ENCODE measurements around the gene EXOC6.
A peak's percentile ranks its signal among the peaks of the same experiment; 100 is the strongest.

EXOC6 gene, protein sequence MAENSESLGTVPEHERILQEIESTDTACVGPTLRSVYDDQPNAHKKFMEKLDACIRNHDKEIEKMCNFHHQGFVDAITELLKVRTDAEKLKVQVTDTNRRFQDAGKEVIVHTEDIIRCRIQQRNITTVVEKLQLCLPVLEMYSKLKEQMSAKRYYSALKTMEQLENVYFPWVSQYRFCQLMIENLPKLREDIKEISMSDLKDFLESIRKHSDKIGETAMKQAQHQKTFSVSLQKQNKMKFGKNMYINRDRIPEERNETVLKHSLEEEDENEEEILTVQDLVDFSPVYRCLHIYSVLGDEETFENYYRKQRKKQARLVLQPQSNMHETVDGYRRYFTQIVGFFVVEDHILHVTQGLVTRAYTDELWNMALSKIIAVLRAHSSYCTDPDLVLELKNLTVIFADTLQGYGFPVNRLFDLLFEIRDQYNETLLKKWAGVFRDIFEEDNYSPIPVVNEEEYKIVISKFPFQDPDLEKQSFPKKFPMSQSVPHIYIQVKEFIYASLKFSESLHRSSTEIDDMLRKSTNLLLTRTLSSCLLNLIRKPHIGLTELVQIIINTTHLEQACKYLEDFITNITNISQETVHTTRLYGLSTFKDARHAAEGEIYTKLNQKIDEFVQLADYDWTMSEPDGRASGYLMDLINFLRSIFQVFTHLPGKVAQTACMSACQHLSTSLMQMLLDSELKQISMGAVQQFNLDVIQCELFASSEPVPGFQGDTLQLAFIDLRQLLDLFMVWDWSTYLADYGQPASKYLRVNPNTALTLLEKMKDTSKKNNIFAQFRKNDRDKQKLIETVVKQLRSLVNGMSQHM

DNA sequence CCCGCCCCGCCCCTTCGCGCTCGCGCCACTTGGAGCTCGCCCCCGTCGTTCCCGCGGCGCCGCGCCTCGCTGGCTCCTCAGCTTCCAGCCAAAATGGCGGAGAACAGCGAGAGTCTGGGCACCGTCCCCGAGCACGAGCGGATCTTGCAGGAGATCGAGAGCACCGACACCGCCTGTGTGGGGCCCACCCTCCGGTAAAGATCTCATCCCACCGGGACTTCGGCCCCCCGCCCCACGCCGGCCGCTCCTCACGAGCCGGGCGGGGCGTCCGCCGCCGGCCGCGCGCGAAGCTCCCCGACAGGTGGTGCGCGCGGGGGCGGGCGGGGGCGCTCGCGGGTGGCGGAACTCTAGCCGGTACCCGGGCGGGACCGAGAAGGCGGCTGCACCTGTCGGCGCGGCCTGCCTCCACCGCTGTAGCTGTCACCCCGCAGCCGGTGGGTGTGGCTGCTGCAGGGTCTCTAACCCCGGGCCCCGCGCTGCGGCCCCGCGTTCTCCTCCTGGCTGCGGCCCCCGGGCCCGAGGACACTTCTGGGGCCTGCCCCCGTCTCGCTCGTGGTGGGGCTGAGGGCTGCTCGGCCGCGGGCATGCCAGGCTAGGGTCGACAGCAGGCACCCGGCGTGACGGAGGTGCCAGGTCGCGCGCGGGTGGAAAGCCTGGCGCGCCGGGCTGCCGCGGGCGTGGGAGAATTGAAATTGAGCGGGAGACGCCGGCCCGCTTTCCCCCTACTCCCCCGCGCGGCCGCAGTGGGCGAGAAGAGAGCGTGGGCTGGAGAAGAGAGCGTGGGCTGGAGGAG is at the start of gene EXOC6:
Gene EXOC6 (plus strand): TSS at position 80 of the 793 bp plus-strand sequence. CDS start 14 bp downstream, at position 94.
- peak; percentile 80 to 85 for DNase-seq

DNA sequence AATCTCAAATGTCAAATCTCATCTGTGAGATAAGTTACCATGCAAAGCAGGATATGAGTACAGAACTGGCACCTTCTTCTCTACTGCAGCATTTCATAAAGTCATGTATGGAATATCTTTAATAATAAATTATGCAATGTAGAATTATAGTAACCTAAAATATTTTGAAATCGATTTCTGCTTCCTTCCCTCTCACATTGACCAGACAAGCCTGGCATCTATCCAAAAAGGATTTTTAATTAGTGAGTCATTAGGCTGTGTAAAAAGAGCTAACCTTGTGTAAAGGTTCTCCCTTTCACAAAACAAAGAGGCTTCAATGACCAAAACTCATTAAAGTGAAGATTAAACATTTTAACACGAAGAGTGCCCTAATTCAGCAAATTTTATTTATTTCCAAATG is 48.8 kb upstream of the EXOC6 start:
- DNase-seq = no peak

DNA sequence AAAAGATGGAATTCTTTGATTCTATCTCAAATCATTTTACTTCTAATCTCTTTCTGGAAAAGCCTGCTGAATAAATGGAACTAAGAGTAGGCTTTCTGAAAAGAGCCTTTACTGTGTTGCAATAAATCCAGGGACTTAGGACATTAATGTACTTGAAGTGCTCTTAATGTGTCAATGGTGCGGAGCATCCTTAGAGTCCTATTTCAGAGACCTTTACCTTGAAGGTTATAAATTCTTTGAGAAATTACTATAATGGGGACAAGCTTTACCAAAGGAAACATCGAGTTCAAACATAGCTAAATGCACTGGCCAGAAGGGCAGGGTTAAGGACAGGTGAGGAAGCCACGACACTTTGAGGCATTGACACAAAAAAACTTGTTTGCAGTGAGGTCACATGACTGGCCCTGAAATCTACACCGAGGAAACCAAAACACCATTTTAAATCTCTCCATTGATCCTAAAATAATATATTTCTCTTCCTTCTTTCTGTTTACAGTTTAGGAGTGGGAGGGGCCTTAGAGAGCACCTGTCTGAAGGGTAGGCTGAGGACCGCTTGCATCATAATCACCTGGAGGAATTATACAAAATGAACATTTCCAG is 48.1 kb upstream of the EXOC6 start:
- no peak for DNase-seq

DNA sequence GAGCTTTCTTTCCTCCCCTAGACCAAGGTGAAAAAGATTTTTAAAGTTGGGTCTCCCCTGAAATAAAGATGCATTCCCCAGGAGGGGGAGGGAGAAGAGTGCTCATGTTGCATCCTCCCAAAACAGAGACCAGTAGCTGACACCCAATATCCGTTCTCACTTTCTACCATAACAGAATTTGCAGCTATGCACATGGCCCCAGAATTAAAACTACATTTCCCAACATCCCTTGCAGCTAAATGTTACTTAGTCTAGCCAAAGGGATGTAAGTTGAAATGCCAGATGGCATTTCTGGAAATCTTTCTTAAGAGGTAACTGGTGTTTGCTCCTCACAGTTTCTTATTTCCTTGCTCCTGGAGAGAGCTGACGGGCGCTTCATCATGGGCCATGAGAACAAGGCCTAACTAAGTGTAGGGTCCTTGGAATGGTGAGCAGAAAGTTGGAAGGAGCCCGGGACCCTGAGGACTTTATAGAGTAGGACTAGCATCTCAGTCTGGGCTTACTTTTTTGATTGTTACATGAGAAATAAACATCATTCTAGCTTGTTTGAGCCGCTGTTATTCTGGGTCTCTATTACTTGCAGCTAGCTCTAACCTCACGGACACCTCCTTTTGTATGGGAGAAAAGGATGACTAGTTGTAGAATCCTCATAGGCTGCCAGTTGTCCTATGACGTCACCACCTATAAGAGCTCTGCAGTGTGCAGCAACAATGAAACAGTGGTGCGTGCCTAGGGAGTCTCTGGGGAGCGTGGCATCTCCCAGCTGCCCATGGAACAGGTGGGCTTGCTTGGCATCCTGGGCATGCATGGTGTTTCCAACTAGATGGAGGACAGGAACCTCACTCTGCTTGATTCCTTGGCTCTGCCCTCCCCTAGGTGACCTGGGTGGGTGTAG is 46.1 kb upstream of the EXOC6 start:
- no peak for DNase-seq

DNA sequence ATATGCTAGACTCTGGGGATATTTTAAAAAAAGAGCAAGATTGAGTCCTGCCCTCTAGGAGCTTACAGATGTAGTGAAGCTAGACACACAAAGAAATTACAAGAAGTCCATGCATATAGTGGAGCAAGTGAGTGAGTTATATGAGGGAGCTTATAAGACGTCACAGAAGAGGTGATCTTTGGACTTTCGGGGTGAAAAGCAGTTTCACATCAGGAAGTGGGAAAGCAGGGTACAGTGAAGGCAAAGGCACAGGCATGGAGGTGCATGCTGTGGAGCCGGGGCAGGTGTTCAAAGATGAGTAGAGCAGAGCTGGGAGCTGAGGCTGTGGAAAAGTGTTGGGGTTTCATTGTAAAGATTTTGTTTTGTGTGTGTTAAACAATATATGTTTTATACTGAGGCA is 38.5 kb upstream of the EXOC6 start:
- no peak for DNase-seq

DNA sequence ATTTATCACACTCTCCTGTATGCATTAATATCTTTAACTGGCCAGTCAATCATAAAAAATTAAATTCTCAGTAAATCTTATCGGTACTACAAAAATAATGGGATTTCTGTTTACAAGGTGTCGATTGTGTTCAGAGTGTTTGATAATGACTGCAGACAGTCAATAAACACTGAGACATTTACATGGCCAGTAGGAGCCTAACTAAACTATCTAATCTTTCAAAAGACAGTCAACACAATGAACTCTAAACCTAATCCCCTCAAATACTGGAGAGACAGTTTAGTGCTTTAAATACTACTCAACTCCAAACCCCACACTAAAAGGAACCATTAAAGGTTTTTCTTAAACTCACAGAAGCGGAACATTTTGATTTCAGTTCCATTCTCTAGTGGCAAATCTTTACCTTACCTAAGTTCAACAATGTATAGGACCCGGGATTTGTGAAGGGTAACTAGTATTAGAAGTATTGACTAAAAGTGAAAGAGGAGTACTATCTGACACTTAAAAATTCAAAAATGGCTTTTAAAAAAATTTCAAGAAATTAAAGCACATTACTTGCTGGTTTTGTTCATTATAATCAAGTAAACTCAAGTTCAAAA is 37.3 kb upstream of the EXOC6 start:
- no peak for DNase-seq

DNA sequence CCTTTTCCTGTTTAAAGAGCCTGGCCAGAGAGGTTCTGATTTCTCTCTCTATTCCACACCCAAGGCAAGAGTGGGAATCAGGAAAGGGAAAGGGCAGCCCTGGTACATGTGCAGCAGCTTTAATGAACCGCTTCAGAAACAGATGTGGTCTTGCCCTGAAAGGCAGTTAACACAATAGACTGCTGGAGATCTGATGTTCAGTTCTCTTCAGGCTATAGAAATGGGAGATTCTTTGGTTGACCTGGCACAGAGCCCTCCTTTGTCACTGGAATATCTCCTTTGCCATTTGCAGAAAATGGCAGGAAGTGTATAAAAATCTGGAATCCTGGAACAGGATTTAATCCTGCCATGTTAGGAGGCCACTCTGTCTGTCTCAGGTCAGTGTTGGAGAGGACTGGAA is 36.3 kb upstream of the EXOC6 start:
- no peak for DNase-seq

DNA sequence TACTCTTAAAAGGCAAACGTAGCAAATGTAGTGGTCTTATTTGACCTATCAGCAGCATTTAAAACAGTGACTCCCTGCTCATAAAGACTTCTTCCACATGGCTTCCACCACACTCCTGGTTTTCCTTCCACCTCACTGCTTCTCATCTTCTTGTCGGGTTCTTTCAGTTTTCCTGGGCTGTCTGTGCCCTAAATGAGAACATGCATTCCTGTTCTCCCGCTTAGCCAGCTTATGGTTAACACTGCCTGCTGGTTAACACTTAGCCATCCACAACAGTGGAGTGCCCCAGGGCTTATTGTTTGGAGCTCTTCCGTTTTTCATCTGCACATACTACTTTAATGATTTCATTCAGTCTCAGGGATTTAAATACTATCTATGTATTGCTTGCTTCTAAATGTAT is 34.3 kb upstream of the EXOC6 start:
- no peak for DNase-seq

DNA sequence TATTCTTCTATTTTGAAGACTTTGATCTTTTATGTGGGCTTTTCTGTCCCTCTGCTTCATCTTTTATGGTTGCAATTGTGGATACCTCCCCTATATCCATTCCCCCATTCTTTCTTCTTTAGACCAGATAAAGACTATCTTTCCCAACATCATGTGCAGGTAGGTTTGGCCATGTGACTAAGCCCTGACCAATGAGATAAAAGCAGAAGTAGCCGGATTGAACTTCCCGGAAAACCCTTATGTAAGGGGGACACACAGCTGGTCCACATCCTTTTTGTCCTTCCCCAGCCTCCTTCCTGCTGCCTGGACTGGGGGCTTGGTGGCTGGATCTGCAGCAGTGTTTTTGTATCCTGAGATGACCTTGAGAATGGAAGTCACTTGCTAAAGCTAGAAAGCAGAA is 33.5 kb upstream of the EXOC6 start:
- DNase-seq = no peak

DNA sequence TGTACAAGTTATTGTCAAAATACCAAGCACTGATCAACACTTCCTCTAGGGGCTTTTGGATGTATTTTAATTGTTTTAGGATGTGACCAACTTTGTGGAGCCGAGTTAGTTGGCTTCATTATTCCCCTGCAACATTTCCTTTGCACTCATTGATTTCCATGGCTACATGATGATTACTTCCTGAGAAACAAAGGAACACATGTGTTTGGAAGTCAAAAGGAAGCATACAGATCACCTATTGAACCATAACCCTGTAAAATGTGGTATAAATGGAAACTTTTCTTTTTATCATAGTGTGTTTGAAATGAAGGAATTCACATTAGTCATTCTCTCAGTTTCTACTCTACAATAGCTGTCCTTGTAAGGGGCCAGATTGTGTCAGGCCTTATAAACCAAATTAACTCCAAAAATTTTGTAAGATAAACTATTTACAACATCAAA is 32.2 kb upstream of the EXOC6 start:
- DNase-seq = no peak

DNA sequence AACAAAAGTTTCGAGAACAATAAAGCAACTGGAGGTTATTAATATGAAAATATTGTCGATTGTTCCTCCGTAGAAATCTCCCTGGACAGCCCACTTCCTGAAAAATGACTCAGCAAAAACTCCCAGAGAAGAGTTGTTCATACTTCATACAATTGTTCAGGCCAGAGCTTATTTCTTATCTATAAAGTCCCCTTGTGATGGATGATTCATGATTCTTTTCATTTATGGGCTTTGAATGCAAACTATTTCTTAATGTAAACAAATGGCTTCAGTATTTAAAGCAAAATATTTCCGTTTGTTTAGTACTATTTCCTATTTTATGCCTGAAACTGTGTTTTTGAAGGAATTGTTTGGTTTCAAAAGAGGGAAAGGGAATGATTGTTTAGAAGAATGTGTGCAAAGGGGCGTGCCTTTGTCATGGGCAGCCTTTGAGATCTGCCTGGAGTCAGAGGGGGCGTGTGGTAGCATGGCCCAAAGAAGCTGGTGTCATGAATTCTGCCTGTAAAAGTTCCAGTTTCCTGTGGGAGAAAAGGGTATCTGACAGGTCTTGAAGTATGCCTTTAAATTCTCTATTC is 26.2 kb upstream of the EXOC6 start:
- DNase-seq = no peak

DNA sequence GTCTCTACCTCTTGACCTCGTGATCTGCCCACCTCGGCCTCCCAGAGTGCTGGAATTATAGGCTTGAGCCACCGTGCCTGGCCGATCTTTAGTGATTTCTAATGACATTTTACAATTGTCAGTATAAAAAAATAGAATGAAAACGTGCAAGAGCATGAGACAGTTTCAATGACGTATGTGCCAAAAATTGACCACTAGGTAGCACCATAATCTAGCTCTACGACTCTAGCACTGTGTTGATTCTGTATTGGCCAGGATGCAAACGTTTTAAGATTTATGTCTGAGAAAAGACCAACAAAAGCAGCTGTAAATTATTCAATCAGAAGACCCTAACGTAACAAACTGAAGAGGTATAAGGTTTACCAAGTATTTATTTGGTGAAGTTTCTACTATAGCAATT is 25.4 kb upstream of the EXOC6 start:
- DNase-seq = no peak

DNA sequence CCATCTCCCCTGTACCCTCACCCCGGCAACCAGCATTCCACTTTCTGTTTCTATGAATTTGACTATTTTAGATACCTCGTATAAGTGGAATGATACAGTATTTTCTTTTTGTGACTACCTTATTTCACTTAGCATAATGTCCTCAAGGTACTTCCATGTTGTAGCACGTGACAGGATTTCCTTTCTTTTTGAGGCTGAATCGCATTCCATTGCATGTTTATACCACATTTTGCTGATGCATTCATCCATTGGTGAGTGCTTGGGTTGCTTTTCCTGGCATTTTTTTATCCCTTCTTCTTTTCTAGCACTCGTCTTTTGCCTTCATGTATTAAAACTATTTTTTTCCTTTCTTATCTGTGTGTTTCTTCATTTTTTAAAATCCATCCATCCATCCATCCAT is 22.3 kb upstream of the EXOC6 start:
- no peak for DNase-seq

DNA sequence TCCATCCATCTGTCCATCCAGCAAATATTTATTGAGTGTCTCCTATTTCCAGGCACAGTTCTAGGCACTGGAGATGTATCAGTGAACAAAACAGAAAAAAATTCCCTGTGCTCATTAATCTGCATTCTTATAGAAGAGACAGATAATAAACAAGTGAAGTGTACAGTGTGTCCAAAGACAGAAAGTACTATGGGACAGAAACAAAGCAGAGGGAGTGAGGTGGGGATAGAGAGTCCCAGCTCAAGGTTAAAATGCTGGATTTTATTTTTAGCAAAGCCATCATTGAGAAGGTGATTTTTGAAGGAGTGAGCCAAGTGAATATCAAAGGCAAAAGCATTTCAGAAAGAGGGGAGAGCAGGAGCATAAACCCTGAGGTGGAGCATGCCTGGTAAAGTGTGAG is 21.8 kb upstream of the EXOC6 start:
- DNase-seq = no peak

DNA sequence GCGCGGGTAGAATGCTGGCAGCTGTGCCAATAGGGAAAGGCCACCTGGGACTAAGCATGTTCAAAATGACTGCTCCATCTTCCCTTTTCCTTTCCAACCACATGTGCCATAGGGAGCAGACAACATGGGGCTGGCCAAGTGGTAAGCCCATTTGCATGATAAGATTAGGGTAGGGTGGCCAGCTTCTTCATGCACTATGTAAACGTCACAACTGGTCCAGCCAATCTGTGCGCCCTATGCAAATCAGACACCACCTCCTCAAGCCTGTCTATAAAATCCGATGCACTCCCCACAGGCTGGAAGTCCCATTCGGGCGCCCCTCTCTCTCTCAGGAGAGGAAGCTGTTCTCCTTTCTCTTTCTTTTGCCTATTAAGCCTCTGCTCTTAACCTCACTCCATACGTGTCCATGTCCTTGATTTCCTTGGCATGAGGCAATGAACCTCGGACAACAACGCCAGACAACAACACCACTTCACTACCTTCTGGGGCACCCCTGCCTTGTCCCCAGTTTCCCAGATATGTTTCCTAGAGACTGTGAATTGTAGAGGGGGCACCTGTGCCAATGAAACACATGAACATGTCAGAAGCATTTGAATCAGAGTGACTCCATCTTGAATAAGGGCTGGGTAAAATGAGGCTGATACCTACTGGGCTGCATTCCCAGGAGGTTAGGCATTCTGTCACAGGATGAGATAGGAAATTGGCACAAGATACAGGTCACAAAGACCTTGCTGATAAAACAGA is 19.1 kb upstream of the EXOC6 start:
- DNase-seq = no peak

DNA sequence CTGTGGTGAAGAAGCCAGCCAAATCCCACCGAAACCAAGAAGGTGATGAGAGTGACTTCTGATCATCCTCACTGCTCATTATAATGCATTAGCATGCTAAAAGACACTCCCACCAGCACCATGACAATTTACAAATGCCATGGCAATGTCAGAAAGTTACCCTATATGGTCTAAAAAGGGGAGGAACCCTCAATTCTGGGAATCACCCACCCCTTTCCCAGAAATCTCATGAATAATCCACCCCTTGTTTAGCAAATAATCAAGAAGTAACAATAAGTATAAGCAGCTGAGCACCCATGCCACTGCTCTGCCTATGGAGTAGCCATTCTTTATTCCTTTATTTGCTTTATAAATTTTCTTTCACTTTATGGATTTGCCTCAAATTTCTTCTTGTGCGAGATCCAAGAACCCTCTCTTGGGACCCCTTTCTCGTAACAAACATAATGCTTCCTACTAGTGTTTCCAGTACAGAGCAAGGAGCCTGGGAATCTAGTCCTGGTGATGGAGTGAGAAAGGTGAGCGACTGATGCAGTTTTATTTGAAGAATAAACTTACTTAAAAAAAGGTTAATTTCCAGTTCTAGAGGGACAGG is 18.4 kb upstream of the EXOC6 start:
- DNase-seq = no peak

DNA sequence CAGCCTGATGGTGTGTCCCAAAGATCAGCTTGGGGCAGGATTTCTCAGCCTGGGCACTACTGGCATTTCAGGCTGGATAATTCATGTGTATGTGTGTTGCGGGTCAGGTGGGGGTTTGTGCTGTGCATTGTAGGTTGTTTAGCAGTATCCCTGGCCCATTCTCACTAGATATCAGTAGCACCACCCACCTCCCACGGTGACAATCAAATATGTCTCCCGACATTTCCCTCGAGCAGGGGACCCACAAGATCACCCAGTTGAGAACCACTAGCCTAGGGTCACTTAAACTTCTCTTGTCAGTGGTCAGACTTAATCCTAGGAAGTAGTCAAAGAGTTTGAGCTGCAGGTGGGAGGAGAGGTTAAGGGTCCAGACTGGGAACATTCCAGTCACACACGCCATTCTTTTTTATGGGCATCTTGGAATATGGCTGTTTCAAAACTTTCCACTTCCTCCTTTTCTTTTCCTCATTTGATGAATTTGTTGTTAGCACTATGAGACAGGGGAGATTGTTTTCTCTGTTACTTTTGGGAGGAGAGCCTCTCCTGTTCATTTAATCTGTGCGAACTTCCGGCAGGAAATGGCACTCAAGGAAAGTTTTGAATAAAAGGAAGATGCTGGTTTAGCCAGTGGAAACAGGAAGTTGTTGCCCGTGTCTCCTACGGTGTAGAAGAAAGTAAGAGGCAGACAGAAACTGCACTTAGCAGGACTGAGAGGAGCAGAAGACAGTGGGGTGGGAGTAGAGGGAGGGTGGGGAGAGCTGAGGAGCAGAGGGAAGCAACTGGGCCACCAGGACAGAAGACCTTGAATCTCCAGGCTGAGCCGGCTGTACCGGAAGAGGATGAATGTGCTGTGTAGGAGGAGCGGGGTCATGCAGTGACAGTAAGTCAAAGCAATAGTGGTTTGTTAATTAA is 17.6 kb upstream of the EXOC6 start:
- no peak for DNase-seq

DNA sequence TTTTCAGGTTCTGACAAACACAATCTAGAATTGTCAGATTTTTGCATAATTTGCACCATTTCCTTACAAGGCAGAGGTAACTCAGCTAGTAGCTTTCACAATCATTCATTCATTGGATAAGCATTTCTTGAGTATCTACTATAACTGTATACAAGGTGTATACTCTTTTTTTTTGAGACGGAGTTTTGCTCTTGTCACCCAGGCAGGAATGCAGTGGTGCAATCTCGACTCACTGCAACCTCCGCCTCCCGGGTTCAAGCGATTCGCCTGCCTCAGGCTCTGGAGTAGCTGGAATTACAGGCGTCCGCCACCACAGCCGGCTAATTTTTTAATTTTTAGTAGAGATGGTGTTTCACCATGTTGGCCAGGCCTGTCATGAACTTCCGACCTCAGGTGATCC is 16.2 kb upstream of the EXOC6 start:
- no peak for DNase-seq
